Skeletal muscle tissue (tissue), 4 donors: ENCODE measurements around the gene UBA52. TPM values are rescaled to one million over a fixed set of nuclear protein-coding genes. Genes with fewer than 3 reads are reported as not detected.
A peak's percentile ranks its signal among the peaks of the same experiment; 100 is the strongest.

Experiments used
- H3K27ac ChIP-seq: one replicate; pipeline ENCODE4 v1.7.0; 2013; ENCODE audit warnings: mild to moderate bottlenecking, low read depth, low read length, inconsistent platforms
- H3K27me3 ChIP-seq, 3 donors: one replicate each; pipeline ENCODE4 v1.7.0; 2013; ENCODE audit warnings: low read length in 3 of 3; ENCODE audit not compliant: control insufficient read depth in 3 of 3, insufficient read depth in 3 of 3
- H3K36me3 ChIP-seq, 3 donors: one replicate each; pipeline ENCODE4 v1.7.0; 2013; ENCODE audit warnings: low read length in 3 of 3; ENCODE audit not compliant: control insufficient read depth in 3 of 3, insufficient read depth in 3 of 3
- H3K4me1 ChIP-seq, 3 donors: one replicate each; pipeline ENCODE4 v1.7.0; 2013; ENCODE audit warnings: low read length in 3 of 3, mild to moderate bottlenecking in 3 of 3; ENCODE audit not compliant: control insufficient read depth in 3 of 3, insufficient read depth in 3 of 3
- H3K4me3 ChIP-seq, 3 donors: one replicate each; pipeline ENCODE4 v1.7.0; 2013; ENCODE audit warnings: low read length in 3 of 3
- H3K9ac ChIP-seq, 3 donors: one replicate each; pipeline ENCODE4 v1.7.0; 2013; ENCODE audit warnings: low read length in 3 of 3, mild to moderate bottlenecking in 3 of 3, moderate library complexity in 2 of 3, low read depth in 1 of 3
- H3K9me3 ChIP-seq, 3 donors: one replicate each; pipeline ENCODE4 v1.7.0; 2013; ENCODE audit warnings: low read length in 3 of 3; ENCODE audit not compliant: control insufficient read depth in 3 of 3
- total RNA-seq: library from RNA; depleted of rRNA; stranded (reverse); fragments of >200 nt; gene quantifications from one replicate; pipeline ENCODE4 v1.2.3, GENCODE V29; 2014
- donor health status: Osteomylitis.

Gene UBA52
- total RNA-seq, 1 donor from 2014 or later, result 905 TPM

- peak within 1 kb of the TSS in 2 of 3 donors; percentile 54 to 63 for H3K4me3 ChIP-seq
- peak within 1 kb of the TSS in 1 of 3 donors; percentile 40 for H3K9ac ChIP-seq
- no peak within 1 kb of the TSS for H3K27ac ChIP-seq
- no peaks in the 10 kb centered on the region for H3K9me3 ChIP-seq
- H3K4me1 ChIP-seq, result peaks cover 12 to 19% (median 13%) of the 10 kb centered on the region in 3 donors
- no peaks in the 10 kb centered on the region for H3K36me3 ChIP-seq
- peaks cover 60 to 77% (median 65%) of the 10 kb centered on the region in 3 donors for H3K27me3 ChIP-seq
These were observed 41.3 kb downstream of the UBA52 start, which contains the start of gene TMEM59L for GRCh38 chr19:18612772-18613588. Gene TMEM59L (plus strand): TSS chr19:18612870. CDS start chr19:18612959, 89 bp downstream.

DNA sequence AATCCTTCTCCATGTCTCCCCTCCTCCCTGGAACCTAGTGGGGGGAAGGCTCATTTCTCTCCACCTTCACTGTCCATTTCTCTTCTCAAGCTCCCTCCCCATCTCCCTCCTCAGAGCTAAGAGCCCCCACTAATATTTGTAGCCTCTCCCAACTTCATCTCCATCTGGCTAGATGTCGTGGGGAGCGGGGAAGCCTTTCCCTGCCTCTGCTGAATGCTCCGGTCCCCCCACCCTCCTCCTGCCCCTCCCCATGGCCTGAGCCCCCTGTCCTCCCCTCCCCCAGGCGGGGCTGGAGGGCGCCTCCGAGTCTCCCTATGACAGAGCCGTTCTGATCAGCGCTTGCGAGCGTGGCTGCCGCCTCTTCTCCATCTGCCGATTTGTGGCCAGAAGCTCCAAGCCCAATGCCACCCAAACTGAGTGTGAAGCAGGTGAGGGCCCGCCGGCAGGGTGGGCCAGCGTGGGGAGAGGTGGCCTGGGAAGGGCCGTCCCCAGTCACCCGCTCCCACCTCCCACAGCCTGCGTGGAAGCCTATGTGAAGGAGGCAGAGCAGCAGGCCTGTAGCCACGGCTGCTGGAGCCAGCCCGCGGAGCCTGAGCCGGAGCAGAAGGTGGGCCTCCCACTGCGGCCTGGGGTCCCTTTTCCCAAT is 42.1 kb downstream of the UBA52 start:
- no peaks in the 10 kb centered on the region for H3K36me3 ChIP-seq
- H3K9ac ChIP-seq, result no peak overlapping the region
- H3K27ac ChIP-seq, result no peak overlapping the region
- H3K4me1 ChIP-seq, result peaks cover 12 to 19% (median 13%) of the 10 kb centered on the region in 3 donors
- no peaks in the 10 kb centered on the region for H3K9me3 ChIP-seq
- H3K27me3 ChIP-seq, result peaks cover 53 to 70% (median 58%) of the 10 kb centered on the region in 3 donors
- no peak overlapping the region for H3K4me3 ChIP-seq

- no peaks in the 10 kb centered on the region for H3K36me3 ChIP-seq
- H3K4me3 ChIP-seq, result no peak overlapping the region
- peaks cover 12 to 16% (median 13%) of the 10 kb centered on the region in 3 donors for H3K4me1 ChIP-seq
- H3K27me3 ChIP-seq, result peaks cover 33 to 49% (median 39%) of the 10 kb centered on the region in 3 donors
- H3K27ac ChIP-seq, result no peak overlapping the region
- H3K9ac ChIP-seq, result no peak overlapping the region
- H3K9me3 ChIP-seq, result no peaks in the 10 kb centered on the region
These were observed 44.4 kb downstream of the UBA52 start for GRCh38 chr19:18616023-18616422.

GRCh38 chr19:18617562-18617961 is 45.9 kb downstream of the UBA52 start:
- Histone ChIP-seq H3K9ac (no peak overlapping the region), H3K9me3 (no peaks in the 10 kb centered on the region), H3K4me1 (peaks cover under 1 to 5% (median 4%) of the 10 kb centered on the region in 3 donors), H3K36me3 (no peaks in the 10 kb centered on the region), H3K27ac (no peak overlapping the region), H3K27me3 (peaks cover 20 to 36% (median 25%) of the 10 kb centered on the region in 3 donors), H3K4me3 (no peak overlapping the region)

DNA sequence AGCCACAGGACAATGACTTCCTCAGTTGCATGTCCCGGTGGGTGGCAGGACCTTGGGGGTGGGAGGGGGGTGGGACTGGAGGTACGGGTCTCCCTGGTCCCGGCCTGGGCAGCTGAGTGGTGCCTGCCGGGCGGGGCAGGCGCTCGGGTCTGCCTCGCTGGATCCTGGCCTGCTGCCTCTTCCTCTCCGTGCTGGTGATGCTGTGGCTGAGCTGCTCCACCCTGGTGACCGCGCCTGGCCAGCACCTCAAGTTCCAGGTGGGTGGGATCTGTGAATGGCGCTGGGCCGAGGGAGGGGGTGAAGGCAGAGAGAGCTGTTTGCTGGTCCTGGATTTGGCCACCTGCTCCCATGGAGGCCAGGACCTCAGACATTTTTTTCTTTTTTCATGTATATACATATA is 46.6 kb downstream of the UBA52 start:
- no peak overlapping the region for H3K27ac ChIP-seq
- H3K27me3 ChIP-seq, result peaks cover 18 to 30% (median 19%) of the 10 kb centered on the region in 3 donors
- no peak overlapping the region for H3K4me3 ChIP-seq
- H3K9me3 ChIP-seq, result no peaks in the 10 kb centered on the region
- H3K9ac ChIP-seq, result no peak overlapping the region
- H3K4me1 ChIP-seq, result no peaks in the 10 kb centered on the region
- no peaks in the 10 kb centered on the region for H3K36me3 ChIP-seq

GRCh38 chr19:18620311-18620710 is 48.7 kb downstream of the UBA52 start:
- H3K4me1 ChIP-seq, result no peaks in the 10 kb centered on the region
- no peaks in the 10 kb centered on the region for H3K36me3 ChIP-seq
- peaks cover 0 to 13% (median 6%) of the 10 kb centered on the region in 3 donors for H3K27me3 ChIP-seq
- no peak overlapping the region for H3K4me3 ChIP-seq
- H3K9ac ChIP-seq, result peak overlapping the region in 1 of 3 donors; percentile 16
- H3K27ac ChIP-seq, result no peak overlapping the region
- no peaks in the 10 kb centered on the region for H3K9me3 ChIP-seq

GRCh38 chr19:18620902-18621301 is 49.2 kb downstream of the UBA52 start:
- Histone ChIP-seq H3K9ac (peak overlapping the region in 1 of 3 donors; percentile 16), H3K4me1 (no peaks in the 10 kb centered on the region), H3K4me3 (no peak overlapping the region), H3K9me3 (no peaks in the 10 kb centered on the region), H3K27me3 (peaks cover 0 to 13% (median 4%) of the 10 kb centered on the region in 3 donors), H3K27ac (no peak overlapping the region), H3K36me3 (no peaks in the 10 kb centered on the region)

DNA sequence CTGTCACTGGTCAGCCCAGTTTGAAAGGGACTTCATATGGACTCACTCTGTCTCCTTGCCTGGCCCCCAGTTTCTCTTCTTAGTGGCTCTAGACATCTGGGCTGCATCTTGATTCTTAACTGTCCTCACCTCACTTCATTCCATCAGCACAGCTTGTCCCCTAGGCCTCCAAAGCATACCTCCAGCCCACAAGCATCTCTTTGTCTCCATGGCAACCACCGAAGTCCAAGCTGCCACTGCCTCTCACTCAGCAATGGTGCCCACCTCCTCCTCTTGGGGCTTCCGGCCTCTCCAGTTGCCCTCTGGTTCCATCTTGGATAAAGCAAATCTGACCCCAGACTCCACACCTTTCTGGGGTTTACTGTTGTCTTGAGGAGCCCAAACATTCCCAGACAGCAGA is 55.2 kb downstream of the UBA52 start:
- H3K4me3 ChIP-seq, result no peak overlapping the region
- H3K9ac ChIP-seq, result no peak overlapping the region
- H3K27me3 ChIP-seq, result no peaks in the 10 kb centered on the region
- H3K9me3 ChIP-seq, result no peaks in the 10 kb centered on the region
- H3K36me3 ChIP-seq, result no peaks in the 10 kb centered on the region
- H3K4me1 ChIP-seq, result peaks cover 0 to 8% (median 0%) of the 10 kb centered on the region in 3 donors
- H3K27ac ChIP-seq, result no peak overlapping the region
